ENCODE measurements around the gene AGXT.

AGXT gene

DNA sequence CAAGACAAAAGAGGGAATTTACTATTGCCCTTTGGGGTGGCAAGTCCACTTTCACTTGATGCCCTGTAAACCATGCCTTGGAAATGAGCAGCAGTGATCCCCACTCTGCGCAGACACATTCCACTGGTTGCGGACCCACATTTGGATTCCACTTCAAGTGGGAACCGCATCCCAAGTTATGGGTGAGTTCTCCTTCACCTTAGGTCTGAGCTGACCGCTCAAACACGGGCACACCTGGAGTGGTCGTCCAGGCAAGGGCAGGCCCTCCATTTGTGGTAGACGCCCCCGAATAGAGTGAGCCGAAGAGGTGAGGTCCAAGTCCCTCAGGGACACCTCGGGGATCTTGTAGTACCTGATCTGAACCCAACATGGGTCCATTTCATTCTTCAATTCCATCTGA, 9.8 kb upstream of the AGXT start:
- no peak overlapping the region for H3K4me3 ChIP-seq (ENCODE audit: low read depth, low read length, poor library complexity, severe bottlenecking)
- H4K20me1 ChIP-seq (ENCODE audit: insufficient read depth, low read length): no peaks in the 10 kb centered on the region
- no peaks in the 10 kb centered on the region for H3K9me2 ChIP-seq (ENCODE audit: low read depth, low read length)
- H3K4me2 ChIP-seq (ENCODE audit: low read length): no peak overlapping the region
- H3K9me3 ChIP-seq (ENCODE audit: low read length): peaks cover 6% of the 10 kb centered on the region; the same call in 1 of the 2 replicates
- no peaks in the 10 kb centered on the region for H3K79me2 ChIP-seq (ENCODE audit: insufficient read depth, low read length)
- no peak overlapping the region for H2AFZ ChIP-seq (ENCODE audit: low read length)
- H3K36me3 ChIP-seq (ENCODE audit: insufficient read depth, low read length): no peaks in the 10 kb centered on the region
- TF ChIP-seq, protein P1, sequence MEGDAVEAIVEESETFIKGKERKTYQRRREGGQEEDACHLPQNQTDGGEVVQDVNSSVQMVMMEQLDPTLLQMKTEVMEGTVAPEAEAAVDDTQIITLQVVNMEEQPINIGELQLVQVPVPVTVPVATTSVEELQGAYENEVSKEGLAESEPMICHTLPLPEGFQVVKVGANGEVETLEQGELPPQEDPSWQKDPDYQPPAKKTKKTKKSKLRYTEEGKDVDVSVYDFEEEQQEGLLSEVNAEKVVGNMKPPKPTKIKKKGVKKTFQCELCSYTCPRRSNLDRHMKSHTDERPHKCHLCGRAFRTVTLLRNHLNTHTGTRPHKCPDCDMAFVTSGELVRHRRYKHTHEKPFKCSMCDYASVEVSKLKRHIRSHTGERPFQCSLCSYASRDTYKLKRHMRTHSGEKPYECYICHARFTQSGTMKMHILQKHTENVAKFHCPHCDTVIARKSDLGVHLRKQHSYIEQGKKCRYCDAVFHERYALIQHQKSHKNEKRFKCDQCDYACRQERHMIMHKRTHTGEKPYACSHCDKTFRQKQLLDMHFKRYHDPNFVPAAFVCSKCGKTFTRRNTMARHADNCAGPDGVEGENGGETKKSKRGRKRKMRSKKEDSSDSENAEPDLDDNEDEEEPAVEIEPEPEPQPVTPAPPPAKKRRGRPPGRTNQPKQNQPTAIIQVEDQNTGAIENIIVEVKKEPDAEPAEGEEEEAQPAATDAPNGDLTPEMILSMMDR (IDR thresholded peaks at IDR 0.05; ENCODE audit: low read length): no peak
- no peak for TF ChIP-seq EZH2 (IDR thresholded peaks at IDR 0.05; ENCODE audit: borderline replicate concordance, low read length)
- H3K27me3 ChIP-seq (ENCODE audit: insufficient read depth, low read length): peaks cover 8% of the 10 kb centered on the region; the same call in 1 of the 2 replicates
- no peak overlapping the region for H3K9ac ChIP-seq (ENCODE audit: low read length)
- no peaks in the 10 kb centered on the region for H3F3A ChIP-seq (ENCODE audit: insufficient read depth, low read length)
- no peaks in the 10 kb centered on the region for H3K4me1 ChIP-seq (ENCODE audit: insufficient read depth, low read length, severe bottlenecking)
- H3K27ac ChIP-seq (ENCODE audit: low read depth, low read length, poor library complexity, severe bottlenecking): no peak overlapping the region

DNA sequence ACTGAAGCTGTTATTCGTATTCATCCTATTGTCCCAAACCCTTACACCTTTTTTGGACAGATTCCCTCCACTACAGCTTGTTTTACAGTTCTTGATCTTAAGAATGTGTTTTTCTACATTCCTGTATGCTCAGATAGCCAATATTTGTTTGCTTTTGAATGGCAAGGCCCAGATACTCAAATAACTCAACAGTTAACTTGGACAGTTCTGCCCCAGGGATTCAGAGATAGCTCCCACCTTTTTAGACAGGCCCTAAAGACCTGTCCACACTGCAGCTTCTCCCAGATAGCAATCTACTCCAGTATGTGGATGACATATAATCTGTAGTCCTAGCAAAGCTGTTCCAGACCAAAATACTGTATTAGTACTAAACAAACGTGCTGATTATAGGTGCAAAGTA, 7.1 kb upstream of the AGXT start:
- Histone ChIP-seq H3K4me1 (ENCODE audit: insufficient read depth, low read length, severe bottlenecking) (no peaks in the 10 kb centered on the region), H4K20me1 (ENCODE audit: insufficient read depth, low read length) (no peaks in the 10 kb centered on the region), H3K27me3 (ENCODE audit: insufficient read depth, low read length) (no peaks in the 10 kb centered on the region), H3K27ac (ENCODE audit: low read depth, low read length, poor library complexity, severe bottlenecking) (no peak overlapping the region), H3K4me3 (ENCODE audit: low read depth, low read length, poor library complexity, severe bottlenecking) (no peak overlapping the region), H3K9me2 (ENCODE audit: low read depth, low read length) (no peaks in the 10 kb centered on the region), H3K9me3 (ENCODE audit: low read length) (no peaks in the 10 kb centered on the region), H3F3A (ENCODE audit: insufficient read depth, low read length) (no peaks in the 10 kb centered on the region), H3K79me2 (ENCODE audit: insufficient read depth, low read length) (no peaks in the 10 kb centered on the region), H3K36me3 (ENCODE audit: insufficient read depth, low read length) (no peaks in the 10 kb centered on the region), H2AFZ (ENCODE audit: low read length) (no peak overlapping the region), H3K4me2 (ENCODE audit: low read length) (no peak overlapping the region), H3K9ac (ENCODE audit: low read length) (no peak overlapping the region)
- TF ChIP-seq EZH2 (IDR thresholded peaks at IDR 0.05; ENCODE audit: borderline replicate concordance, low read length): no peak
- TF ChIP-seq, protein P1 (IDR thresholded peaks at IDR 0.05; ENCODE audit: low read length): no peak

DNA sequence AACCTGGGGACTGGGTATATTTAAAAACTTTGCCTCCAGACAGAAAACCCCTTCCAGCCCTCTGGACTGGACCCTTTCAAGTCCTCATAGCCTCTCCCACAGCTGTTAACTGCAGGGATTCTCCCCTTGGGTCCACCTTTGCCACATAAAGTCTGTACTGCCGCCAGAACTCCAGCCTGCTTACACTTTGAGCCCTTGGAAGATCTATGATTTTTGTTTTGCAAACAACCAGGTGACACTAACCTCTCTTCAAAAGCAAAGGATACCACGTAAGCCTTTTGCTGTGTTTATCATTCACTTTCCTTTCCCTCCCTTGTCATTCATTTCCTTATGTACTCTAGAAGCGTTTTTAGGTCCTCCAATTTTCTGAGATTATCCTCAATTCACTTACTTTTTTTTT, 4.1 kb upstream of the AGXT start:
- no peaks in the 10 kb centered on the region for H3K9me3 ChIP-seq (ENCODE audit: low read length)
- TF ChIP-seq, protein P1 (IDR thresholded peaks at IDR 0.05; ENCODE audit: low read length): no peak
- no peak for TF ChIP-seq EZH2 (IDR thresholded peaks at IDR 0.05; ENCODE audit: borderline replicate concordance, low read length)
- peaks cover 3% of the 10 kb centered on the region; the same call in 1 of the 2 replicates for H3K27me3 ChIP-seq (ENCODE audit: insufficient read depth, low read length)
- H3K9me2 ChIP-seq (ENCODE audit: low read depth, low read length): no peaks in the 10 kb centered on the region
- H3K4me2 ChIP-seq (ENCODE audit: low read length): no peak overlapping the region
- no peak overlapping the region for H2AFZ ChIP-seq (ENCODE audit: low read length)
- no peaks in the 10 kb centered on the region for H3F3A ChIP-seq (ENCODE audit: insufficient read depth, low read length)
- H3K4me1 ChIP-seq (ENCODE audit: insufficient read depth, low read length, severe bottlenecking): no peaks in the 10 kb centered on the region
- H3K9ac ChIP-seq (ENCODE audit: low read length): no peak overlapping the region
- H3K36me3 ChIP-seq (ENCODE audit: insufficient read depth, low read length): no peaks in the 10 kb centered on the region
- H3K4me3 ChIP-seq (ENCODE audit: low read depth, low read length, poor library complexity, severe bottlenecking): no peak overlapping the region
- no peaks in the 10 kb centered on the region for H4K20me1 ChIP-seq (ENCODE audit: insufficient read depth, low read length)
- no peak overlapping the region for H3K27ac ChIP-seq (ENCODE audit: low read depth, low read length, poor library complexity, severe bottlenecking)
- H3K79me2 ChIP-seq (ENCODE audit: insufficient read depth, low read length): no peaks in the 10 kb centered on the region

All from OCI-LY1 (cell line).